ENCODE results near the gene PES1. TPM values are rescaled to one million over a fixed set of nuclear protein-coding genes. Genes with fewer than 3 reads are reported as not detected.

PES1 gene
- total RNA-seq, 1 experiment from 2014 or later = 167 TPM

DNA sequence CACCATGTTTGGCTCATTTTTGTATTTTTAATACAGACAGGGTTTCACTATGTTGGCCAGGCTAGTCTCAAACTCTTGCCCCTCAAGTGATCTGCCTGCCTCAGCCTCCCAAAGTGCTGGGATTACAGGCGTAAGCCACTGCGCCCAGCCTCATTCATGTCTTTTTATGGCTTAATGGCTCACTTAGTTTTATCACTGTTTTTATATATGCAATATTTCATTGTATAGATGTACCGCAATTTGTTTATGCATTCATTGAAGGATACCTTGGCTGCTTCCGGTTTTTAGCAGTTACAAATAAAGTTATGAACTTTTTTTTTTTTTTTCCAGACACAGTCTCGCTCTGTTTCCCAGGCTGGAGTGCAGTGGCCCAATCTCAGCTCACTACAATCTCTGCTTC, 9.8 kb upstream of the PES1 start:
- H3K36me3 ChIP-seq (ENCODE audit: control insufficient read depth in 1 of 2, insufficient read depth in 2 of 2, low read length in 2 of 2) = no peaks in the 10 kb centered on the region
- DNase-seq (ENCODE audit: low read depth, low spot score) = no peak
- CTCF ChIA-PET = interaction anchor here (0.7 to 1.8 kb wide), 9 partner anchors 9 to 318 kb away, joined by 3 to 11 read pairs (median 4); partner anchors contain the start of gene PES1
- RAD21 ChIA-PET (ENCODE audit: low non-redundant PET in 1 of 2, low total read pairs in 2 of 2, uncharacterized antibody in 2 of 2, unreplicated experiment in 2 of 2) = no interaction called here
- H3K4me3 ChIP-seq (replicated peaks in 1 of 2; ENCODE audit: low read depth in 1 of 2, low read length in 2 of 2) = no peak overlapping the region
- no peaks in the 10 kb centered on the region for H4K20me1 ChIP-seq (ENCODE audit: insufficient read depth)
- intact Hi-C loops (cut with micrococcal nuclease) = loop anchor here (10.0 kb wide), 1 partner anchor 153 kb away; no protein-coding TSS in a partner anchor
- no peak for ATAC-seq
- no peak overlapping the region for H3K4me2 ChIP-seq (ENCODE audit: low read length)
- POLR2A ChIA-PET = no interaction called here
- H2AFZ ChIP-seq (ENCODE audit: low read depth, low read length, poor library complexity, severe bottlenecking) = no peak overlapping the region
- H3K9me3 ChIP-seq (ENCODE audit: control insufficient read depth in 1 of 2, insufficient read depth in 1 of 2, low read depth in 1 of 2, low read length in 2 of 2) = no peaks in the 10 kb centered on the region
- no peak overlapping the region for H3K9ac ChIP-seq (ENCODE audit: low read length)
- peaks cover 8 to 16% of the 10 kb centered on the region in 2 experiments for H3K4me1 ChIP-seq (ENCODE audit: control insufficient read depth in 1 of 2, insufficient read depth in 2 of 2, low read length in 2 of 2)
- no TSS peak for BruUV-seq (replicated peaks)
- TF ChIP-seq RAD21 (IDR thresholded peaks at IDR 0.05; ENCODE audit: low read depth) = no peak
- TF ChIP-seq ELF1 (IDR thresholded peaks at IDR 0.05; ENCODE audit: borderline replicate concordance, low read depth) = no peak
- no peak for TF ChIP-seq SIN3A (IDR thresholded peaks at IDR 0.05; ENCODE audit: low read depth)
- TF ChIP-seq, protein P1, sequence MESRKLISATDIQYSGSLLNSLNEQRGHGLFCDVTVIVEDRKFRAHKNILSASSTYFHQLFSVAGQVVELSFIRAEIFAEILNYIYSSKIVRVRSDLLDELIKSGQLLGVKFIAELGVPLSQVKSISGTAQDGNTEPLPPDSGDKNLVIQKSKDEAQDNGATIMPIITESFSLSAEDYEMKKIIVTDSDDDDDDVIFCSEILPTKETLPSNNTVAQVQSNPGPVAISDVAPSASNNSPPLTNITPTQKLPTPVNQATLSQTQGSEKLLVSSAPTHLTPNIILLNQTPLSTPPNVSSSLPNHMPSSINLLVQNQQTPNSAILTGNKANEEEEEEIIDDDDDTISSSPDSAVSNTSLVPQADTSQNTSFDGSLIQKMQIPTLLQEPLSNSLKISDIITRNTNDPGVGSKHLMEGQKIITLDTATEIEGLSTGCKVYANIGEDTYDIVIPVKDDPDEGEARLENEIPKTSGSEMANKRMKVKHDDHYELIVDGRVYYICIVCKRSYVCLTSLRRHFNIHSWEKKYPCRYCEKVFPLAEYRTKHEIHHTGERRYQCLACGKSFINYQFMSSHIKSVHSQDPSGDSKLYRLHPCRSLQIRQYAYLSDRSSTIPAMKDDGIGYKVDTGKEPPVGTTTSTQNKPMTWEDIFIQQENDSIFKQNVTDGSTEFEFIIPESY (IDR thresholded peaks at IDR 0.05; ENCODE audit: extremely low read depth, insufficient replicate concordance, low read length) = no peak
- TF ChIP-seq, protein P2, sequence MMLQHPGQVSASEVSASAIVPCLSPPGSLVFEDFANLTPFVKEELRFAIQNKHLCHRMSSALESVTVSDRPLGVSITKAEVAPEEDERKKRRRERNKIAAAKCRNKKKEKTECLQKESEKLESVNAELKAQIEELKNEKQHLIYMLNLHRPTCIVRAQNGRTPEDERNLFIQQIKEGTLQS (IDR thresholded peaks at IDR 0.05) = no peak
- TF ChIP-seq, protein P3, sequence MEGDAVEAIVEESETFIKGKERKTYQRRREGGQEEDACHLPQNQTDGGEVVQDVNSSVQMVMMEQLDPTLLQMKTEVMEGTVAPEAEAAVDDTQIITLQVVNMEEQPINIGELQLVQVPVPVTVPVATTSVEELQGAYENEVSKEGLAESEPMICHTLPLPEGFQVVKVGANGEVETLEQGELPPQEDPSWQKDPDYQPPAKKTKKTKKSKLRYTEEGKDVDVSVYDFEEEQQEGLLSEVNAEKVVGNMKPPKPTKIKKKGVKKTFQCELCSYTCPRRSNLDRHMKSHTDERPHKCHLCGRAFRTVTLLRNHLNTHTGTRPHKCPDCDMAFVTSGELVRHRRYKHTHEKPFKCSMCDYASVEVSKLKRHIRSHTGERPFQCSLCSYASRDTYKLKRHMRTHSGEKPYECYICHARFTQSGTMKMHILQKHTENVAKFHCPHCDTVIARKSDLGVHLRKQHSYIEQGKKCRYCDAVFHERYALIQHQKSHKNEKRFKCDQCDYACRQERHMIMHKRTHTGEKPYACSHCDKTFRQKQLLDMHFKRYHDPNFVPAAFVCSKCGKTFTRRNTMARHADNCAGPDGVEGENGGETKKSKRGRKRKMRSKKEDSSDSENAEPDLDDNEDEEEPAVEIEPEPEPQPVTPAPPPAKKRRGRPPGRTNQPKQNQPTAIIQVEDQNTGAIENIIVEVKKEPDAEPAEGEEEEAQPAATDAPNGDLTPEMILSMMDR (IDR thresholded peaks at IDR 0.05 in 2 of 3, conservative IDR thresholded peaks at IDR 0.05 in 1 of 3; ENCODE audit: borderline replicate concordance in 1 of 3, insufficient read depth in 1 of 3, low read depth in 2 of 3, low read length in 2 of 3) = no peak
- TF ChIP-seq FOSL1 (IDR thresholded peaks at IDR 0.05; ENCODE audit: low read depth) = no peak
- no peak for TF ChIP-seq JUND (IDR thresholded peaks at IDR 0.05)
- no peak for TF ChIP-seq EZH2 (IDR thresholded peaks at IDR 0.05)
- TF ChIP-seq CEBPB (IDR thresholded peaks at IDR 0.05; ENCODE audit: low read depth) = no peak
- no peak for TF ChIP-seq POLR2AphosphoS5 (IDR thresholded peaks at IDR 0.05; ENCODE audit: low read depth, low read length)
- TF ChIP-seq, protein P4, sequence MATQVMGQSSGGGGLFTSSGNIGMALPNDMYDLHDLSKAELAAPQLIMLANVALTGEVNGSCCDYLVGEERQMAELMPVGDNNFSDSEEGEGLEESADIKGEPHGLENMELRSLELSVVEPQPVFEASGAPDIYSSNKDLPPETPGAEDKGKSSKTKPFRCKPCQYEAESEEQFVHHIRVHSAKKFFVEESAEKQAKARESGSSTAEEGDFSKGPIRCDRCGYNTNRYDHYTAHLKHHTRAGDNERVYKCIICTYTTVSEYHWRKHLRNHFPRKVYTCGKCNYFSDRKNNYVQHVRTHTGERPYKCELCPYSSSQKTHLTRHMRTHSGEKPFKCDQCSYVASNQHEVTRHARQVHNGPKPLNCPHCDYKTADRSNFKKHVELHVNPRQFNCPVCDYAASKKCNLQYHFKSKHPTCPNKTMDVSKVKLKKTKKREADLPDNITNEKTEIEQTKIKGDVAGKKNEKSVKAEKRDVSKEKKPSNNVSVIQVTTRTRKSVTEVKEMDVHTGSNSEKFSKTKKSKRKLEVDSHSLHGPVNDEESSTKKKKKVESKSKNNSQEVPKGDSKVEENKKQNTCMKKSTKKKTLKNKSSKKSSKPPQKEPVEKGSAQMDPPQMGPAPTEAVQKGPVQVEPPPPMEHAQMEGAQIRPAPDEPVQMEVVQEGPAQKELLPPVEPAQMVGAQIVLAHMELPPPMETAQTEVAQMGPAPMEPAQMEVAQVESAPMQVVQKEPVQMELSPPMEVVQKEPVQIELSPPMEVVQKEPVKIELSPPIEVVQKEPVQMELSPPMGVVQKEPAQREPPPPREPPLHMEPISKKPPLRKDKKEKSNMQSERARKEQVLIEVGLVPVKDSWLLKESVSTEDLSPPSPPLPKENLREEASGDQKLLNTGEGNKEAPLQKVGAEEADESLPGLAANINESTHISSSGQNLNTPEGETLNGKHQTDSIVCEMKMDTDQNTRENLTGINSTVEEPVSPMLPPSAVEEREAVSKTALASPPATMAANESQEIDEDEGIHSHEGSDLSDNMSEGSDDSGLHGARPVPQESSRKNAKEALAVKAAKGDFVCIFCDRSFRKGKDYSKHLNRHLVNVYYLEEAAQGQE (IDR thresholded peaks at IDR 0.05; ENCODE audit: low read depth) = no peak
- TF ChIP-seq ZFX (IDR thresholded peaks at IDR 0.05) = no peak
- no peak for TF ChIP-seq SP1 (IDR thresholded peaks at IDR 0.05; ENCODE audit: low read depth)
- H3K27ac ChIP-seq (ENCODE audit: low read depth, low read length) = no peak overlapping the region
- no peaks in the 10 kb centered on the region for H3K27me3 ChIP-seq (ENCODE audit: insufficient read depth, low read length)
- no peaks in the 10 kb centered on the region for H3K9me2 ChIP-seq (ENCODE audit: insufficient read depth)
- H3K79me2 ChIP-seq (ENCODE audit: insufficient read depth, low read length) = no peaks in the 10 kb centered on the region

Measured in HCT116 (cell line).